PC-3 (cell line): ENCODE results near the gene HCFC1R1. TPM values are rescaled to one million over a fixed set of nuclear protein-coding genes. Genes with fewer than 3 reads are reported as not detected.
A peak's percentile ranks its signal among the peaks of the same experiment; 100 is the strongest.

Experiments used
- ATAC-seq: fragments of 200-7000 bp; cut with Tn5 transposase; 2 replicates; pipeline ENCODE4 v1.9.1; 2020; ENCODE audit warnings: mild to moderate bottlenecking, moderate library complexity
- BruUV-seq: library from RNA; stranded (reverse); fragments of 400-500 nt; replicated peaks from 2 replicates; lab custom pipeline; 2021; lab: Mats Ljungman, UMichigan
- CTCF ChIA-PET: fragments of 300-600 bp; sonication (Branson Sonifier 250); formaldehyde crosslinking; loops from one replicate; lab custom pipeline; 2022; ENCODE audit warnings: antibody characterized with exemption; lab: Charles Lee
- POLR2A ChIA-PET: fragments of 300-600 bp; sonication (Branson Sonifier 250); formaldehyde crosslinking; loops from one replicate; lab custom pipeline; 2022; ENCODE audit warnings: antibody characterized with exemption; ENCODE audit not compliant: unreplicated experiment; lab: Charles Lee
- DNase-seq: peaks from one replicate; pipeline ENCODE4 v3.0.0-alpha.2; 2015
- H2AFZ ChIP-seq: fragments of 300-600 bp; sonication (generic); 2 replicates; pipeline ENCODE4 v1.6.0; 2016; ENCODE audit warnings: antibody characterized with exemption, low read length
- H3F3A ChIP-seq: fragments of 300-600 bp; sonication (generic); one replicate; pipeline ENCODE4 v1.6.0; 2017; ENCODE audit warnings: antibody characterized with exemption, low read length, control low read depth, mild to moderate bottlenecking; ENCODE audit not compliant: unreplicated experiment
- H3K27ac ChIP-seq: fragments of 300-600 bp; sonication (generic); 2 replicates; pipeline ENCODE4 v1.5.1; 2016; ENCODE audit warnings: mild to moderate bottlenecking, low read length
- H3K27me3 ChIP-seq: fragments of 300-600 bp; sonication (generic); 2 replicates; pipeline ENCODE4 v1.6.1; 2016; ENCODE audit warnings: low read length, mixed read lengths
- H3K36me3 ChIP-seq: fragments of 300-600 bp; sonication (generic); 2 replicates; pipeline ENCODE4 v1.6.1; 2016; ENCODE audit warnings: low read depth, mixed run types, low read length, mixed read lengths
- H3K4me1 ChIP-seq: fragments of 300-600 bp; sonication (generic); 2 replicates; pipeline ENCODE4 v1.5.1; 2016; ENCODE audit warnings: low read length; ENCODE audit not compliant: insufficient read depth
- H3K4me2 ChIP-seq: fragments of 300-600 bp; sonication (generic); 2 replicates; pipeline ENCODE4 v1.6.0; 2016; ENCODE audit warnings: low read length
- H3K4me3 ChIP-seq: fragments of 300-600 bp; sonication (generic); 2 replicates; pipeline ENCODE4 v1.5.1; 2016; ENCODE audit warnings: mild to moderate bottlenecking, low read length, mixed read lengths
- H3K79me2 ChIP-seq: fragments of 300-600 bp; sonication (generic); 2 replicates; pipeline ENCODE4 v1.6.1; 2017; ENCODE audit warnings: low read length, mixed read lengths
- H3K9ac ChIP-seq: fragments of 300-600 bp; sonication (generic); 2 replicates; pipeline ENCODE4 v1.6.0; 2016; ENCODE audit warnings: mild to moderate bottlenecking, low read length
- H3K9me2 ChIP-seq: fragments of 300-600 bp; sonication (generic); replicated peaks from 2 replicates; pipeline ENCODE4 v1.6.1; 2016; ENCODE audit warnings: mixed run types, low read length, mixed read lengths
- H3K9me3 ChIP-seq: fragments of 300-600 bp; sonication (generic); 2 replicates; pipeline ENCODE4 v1.6.1; 2016; ENCODE audit warnings: low read length, mixed read lengths
- H4K20me1 ChIP-seq: fragments of 300-600 bp; sonication (generic); 2 replicates; pipeline ENCODE4 v1.6.1; 2016; ENCODE audit warnings: low read length, mixed read lengths
- EZH2 ChIP-seq: fragments of 300-600 bp; sonication (generic); IDR thresholded peaks from one replicate; pipeline ENCODE4 v1.6.1; 2017; ENCODE audit warnings: antibody characterized with exemption, mild to moderate bottlenecking, low read length; ENCODE audit not compliant: unreplicated experiment
- EZH2phosphoT487 ChIP-seq: fragments of 300-600 bp; sonication (generic); IDR thresholded peaks from 2 replicates; pipeline ENCODE4 v1.6.1; 2018; ENCODE audit warnings: mild to moderate bottlenecking, antibody characterized with exemption, low read length, borderline replicate concordance
- intact Hi-C: fragments of 100-400 bp; cut with micrococcal nuclease; formaldehyde crosslinking; loops from 2 replicates; pipeline ENCODE4 v1.9.0; 2023
- total RNA-seq: library from RNA; depleted of rRNA; stranded (reverse); fragments of >200 nt; gene quantifications from 2 replicates; pipeline ENCODE4 v1.2.3, GENCODE V29; 2014
- TF ChIP-seq, protein P1 (sequence below): fragments of 300-600 bp; sonication (generic); conservative IDR thresholded peaks from 2 replicates; pipeline ENCODE4 v1.5.1; 2017; ENCODE audit warnings: antibody characterized with exemption, low read depth, mild to moderate bottlenecking, low read length

Gene HCFC1R1
- total RNA-seq, 1 experiment from 2014 or later, result 56.4 TPM

DNA sequence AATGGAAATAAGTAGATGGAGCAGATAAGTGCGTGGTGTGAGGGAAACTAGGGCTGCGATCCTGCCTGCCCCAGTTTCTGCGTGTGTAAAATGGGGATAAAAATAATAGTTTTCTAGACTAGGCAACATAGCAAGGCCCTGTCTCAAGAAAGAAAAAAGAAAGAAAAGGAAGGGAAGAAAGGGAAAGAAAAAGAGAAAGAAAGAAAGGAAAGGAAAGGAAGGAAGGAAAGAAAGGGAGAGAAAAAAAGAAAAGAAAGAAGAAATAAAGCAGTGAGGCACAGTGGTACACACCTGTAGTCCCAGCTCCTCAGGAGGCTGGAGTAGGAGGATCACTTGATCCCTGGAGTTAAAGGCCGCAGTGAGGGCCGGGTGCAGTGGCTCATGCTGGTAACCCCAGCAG, 41.3 kb downstream of the HCFC1R1 start:
- Histone ChIP-seq H4K20me1 (no peaks in the 10 kb centered on the region), H3K9ac (no peak overlapping the region), H3K9me2 (no peaks in the 10 kb centered on the region), H2AFZ (no peak overlapping the region), H3F3A (no peaks in the 10 kb centered on the region), H3K4me2 (no peak overlapping the region), H3K4me1 (peaks cover 16% of the 10 kb centered on the region), H3K36me3 (no peaks in the 10 kb centered on the region), H3K27me3 (no peaks in the 10 kb centered on the region), H3K27ac (no peak overlapping the region), H3K4me3 (no peak overlapping the region), H3K9me3 (no peaks in the 10 kb centered on the region), H3K79me2 (peaks cover 26% of the 10 kb centered on the region)
- ChIA-PET CTCF (no interaction called here), POLR2A (no interaction called here)
- TF ChIP-seq, protein P1, sequence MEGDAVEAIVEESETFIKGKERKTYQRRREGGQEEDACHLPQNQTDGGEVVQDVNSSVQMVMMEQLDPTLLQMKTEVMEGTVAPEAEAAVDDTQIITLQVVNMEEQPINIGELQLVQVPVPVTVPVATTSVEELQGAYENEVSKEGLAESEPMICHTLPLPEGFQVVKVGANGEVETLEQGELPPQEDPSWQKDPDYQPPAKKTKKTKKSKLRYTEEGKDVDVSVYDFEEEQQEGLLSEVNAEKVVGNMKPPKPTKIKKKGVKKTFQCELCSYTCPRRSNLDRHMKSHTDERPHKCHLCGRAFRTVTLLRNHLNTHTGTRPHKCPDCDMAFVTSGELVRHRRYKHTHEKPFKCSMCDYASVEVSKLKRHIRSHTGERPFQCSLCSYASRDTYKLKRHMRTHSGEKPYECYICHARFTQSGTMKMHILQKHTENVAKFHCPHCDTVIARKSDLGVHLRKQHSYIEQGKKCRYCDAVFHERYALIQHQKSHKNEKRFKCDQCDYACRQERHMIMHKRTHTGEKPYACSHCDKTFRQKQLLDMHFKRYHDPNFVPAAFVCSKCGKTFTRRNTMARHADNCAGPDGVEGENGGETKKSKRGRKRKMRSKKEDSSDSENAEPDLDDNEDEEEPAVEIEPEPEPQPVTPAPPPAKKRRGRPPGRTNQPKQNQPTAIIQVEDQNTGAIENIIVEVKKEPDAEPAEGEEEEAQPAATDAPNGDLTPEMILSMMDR, result no peak
- no peak for TF ChIP-seq EZH2phosphoT487
- TF ChIP-seq EZH2, result no peak
- DNase-seq (no peak), ATAC-seq (no peak)
- intact Hi-C loops, result no loop called here
- BruUV-seq, result no TSS peak

- no peak for DNase-seq
- H3K27me3 ChIP-seq, result no peaks in the 10 kb centered on the region
- no TSS peak for BruUV-seq
- peaks cover 30% of the 10 kb centered on the region for H3K79me2 ChIP-seq
- CTCF ChIA-PET, result no interaction called here
- H2AFZ ChIP-seq, result no peak overlapping the region
- ATAC-seq, result no peak
- H3K9me2 ChIP-seq, result no peaks in the 10 kb centered on the region
- H4K20me1 ChIP-seq, result no peaks in the 10 kb centered on the region
- no peaks in the 10 kb centered on the region for H3K9me3 ChIP-seq
- no peak overlapping the region for H3K9ac ChIP-seq
- no peak overlapping the region for H3K4me3 ChIP-seq
- H3K36me3 ChIP-seq, result no peaks in the 10 kb centered on the region
- H3K4me2 ChIP-seq, result no peak overlapping the region
- intact Hi-C loops, result no loop called here
- no peak overlapping the region for H3K27ac ChIP-seq
- TF ChIP-seq, protein P1, result no peak
- no peak for TF ChIP-seq EZH2
- TF ChIP-seq EZH2phosphoT487, result no peak
- POLR2A ChIA-PET, result no interaction called here
- peaks cover 19% of the 10 kb centered on the region for H3K4me1 ChIP-seq
- H3F3A ChIP-seq, result no peaks in the 10 kb centered on the region
Measured at GRCh38 chr16:2981899-2982250, 41.9 kb downstream of the HCFC1R1 start.

GRCh38 chr16:2981177-2981898, 42.4 kb downstream of the HCFC1R1 start:
- TF ChIP-seq EZH2 (no peak), EZH2phosphoT487 (no peak)
- TF ChIP-seq, protein P1, result no peak
- Histone ChIP-seq H3K27me3 (no peaks in the 10 kb centered on the region), H3K27ac (no peak overlapping the region), H3K4me1 (peaks cover 19% of the 10 kb centered on the region), H3K4me2 (peak overlapping the region; percentile 98), H2AFZ (no peak overlapping the region), H3K4me3 (no peak overlapping the region; the same call in 1 of the 2 replicates), H4K20me1 (no peaks in the 10 kb centered on the region), H3K36me3 (no peaks in the 10 kb centered on the region), H3K9me2 (no peaks in the 10 kb centered on the region), H3K79me2 (peaks cover 34% of the 10 kb centered on the region), H3F3A (no peaks in the 10 kb centered on the region), H3K9me3 (no peaks in the 10 kb centered on the region), H3K9ac (peak overlapping the region; percentile 98)
- ATAC-seq, result no peak
- BruUV-seq, result no TSS peak
- intact Hi-C loops, result no loop called here
- ChIA-PET POLR2A (no interaction called here), CTCF (no interaction called here)
- DNase-seq, result no peak
